Measurements from ENCODE around the gene MFGE8.

The MFGE8 gene

DNA sequence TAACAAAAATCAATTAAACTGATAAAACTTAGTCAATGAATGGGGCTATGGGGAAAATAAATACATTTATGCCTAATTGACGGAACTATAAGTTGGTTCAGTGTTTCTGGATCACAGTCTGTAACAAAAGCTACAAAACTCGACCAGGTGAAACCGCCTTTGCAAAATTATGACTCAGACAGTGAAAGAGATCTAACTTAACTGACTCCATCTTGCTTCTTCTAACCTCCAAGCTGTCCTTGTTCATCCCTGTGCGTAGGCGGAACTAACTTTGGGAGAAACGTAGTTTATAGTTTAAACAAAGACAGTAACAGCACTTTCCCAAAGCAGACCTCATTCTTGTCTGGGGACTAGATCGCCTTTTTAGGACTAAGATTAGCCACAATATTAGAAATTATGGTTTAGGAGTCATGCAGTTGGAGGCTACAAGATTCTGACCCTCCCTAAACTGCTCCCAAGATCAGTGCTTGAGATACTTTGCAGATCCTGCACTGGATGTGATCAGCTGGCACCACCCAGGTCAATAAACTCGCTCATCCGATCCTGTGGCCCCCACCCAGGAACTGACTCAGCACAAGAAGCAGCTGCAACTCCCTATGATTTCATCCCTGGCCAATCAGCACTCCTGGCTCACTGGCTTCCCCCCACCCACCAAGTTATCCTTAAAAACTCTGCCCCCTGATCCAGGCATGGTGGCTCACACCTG is 7.2 kb upstream of the MFGE8 start:
- no peak for DNase-seq (ENCODE audit: low spot score)

DNA sequence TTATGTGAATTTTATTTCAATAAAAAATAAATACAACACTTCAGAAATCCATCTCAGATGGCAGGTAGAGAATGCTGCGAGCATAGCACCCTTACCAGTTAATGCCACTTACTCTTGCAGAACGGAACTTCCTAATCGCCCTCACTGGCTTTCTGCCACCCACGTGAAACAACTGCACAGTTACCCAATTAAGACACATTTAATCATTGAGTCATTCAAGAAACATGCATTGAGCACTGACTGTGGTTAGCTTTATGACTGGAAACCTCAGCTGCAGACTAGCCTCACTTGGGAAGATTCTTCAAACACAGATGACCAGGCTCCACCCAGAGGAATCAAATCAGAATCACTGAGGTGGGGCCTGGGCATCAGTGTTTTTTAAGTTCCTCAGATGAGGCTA is 5.6 kb upstream of the MFGE8 start:
- no peak for DNase-seq (ENCODE audit: low spot score)

DNA sequence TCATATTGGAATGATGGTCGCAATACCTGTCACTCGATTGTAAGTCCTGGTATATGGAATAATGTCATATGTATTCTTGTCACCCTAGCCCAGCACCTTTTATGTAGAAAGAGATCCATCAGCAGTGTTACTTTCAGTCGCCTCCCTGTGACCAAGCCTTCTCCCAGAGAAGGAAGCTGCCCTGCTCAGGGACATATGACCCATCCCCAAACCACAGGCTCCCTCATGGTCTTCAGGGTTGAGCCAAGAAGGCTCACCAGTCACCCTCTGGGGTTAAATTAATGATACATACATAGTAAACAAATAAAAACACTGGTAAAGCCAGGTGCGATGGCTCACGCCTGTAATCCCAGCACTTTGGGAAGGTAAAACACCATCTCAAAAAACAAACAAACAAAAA is 4.6 kb upstream of the MFGE8 start:
- no peak for DNase-seq (ENCODE audit: low spot score)

DNA sequence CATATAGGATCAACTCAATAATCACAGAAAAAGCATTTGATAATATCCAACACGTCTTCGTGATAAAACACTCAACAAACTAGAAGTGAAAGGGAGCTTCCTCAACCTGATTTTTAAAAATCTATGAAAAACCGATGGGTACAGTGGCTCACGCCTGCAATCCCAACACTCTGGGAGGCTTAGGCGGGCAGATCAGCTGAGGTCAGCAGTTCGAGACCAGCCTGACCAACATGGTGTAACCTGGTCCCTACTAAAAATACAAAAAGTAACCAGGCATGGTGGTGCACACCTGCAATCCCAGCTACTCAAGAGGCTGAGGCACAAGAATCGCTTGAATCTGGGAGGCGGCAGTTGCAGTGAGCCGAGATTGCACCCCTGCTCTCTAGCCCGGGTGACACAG is 2.2 kb upstream of the MFGE8 start:
- DNase-seq (ENCODE audit: low spot score) = no peak

DNA sequence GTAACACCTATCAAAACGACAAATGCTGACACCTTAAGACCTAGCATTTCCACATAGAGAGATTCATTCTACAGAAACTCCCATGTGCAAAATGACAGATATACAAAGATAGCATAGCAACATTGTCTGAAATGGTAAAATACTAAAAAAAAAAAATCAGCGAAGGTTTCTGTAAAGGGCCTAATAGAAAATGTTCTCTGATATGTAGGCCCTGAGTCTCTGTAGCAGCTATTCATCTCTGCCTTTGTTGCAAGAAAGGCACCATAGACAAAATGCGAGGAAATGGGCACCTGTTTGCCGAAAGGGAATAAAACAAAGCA is 631 bp upstream of the MFGE8 start:
- no peak for DNase-seq (ENCODE audit: low spot score)

DNA sequence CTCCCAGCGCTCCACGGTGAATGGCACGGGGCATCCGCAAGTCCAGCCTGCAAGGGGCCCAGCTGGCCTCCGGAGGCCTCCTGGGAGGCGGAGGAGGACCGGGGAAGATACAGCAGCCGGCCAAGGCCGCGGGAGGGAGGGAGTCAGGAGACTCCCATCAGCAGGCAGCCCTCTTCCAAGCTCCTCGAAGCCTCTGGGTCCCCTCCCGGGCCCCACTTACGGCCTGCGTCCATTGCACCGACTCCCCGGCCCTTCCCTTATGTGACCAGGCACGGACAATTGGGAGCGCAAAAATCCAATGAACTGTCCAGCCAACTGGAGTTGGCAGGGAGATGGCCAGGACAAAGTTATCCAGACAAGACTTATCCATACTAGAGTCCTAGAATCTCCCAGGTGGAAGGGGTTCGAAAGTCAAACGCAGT is 668 bp downstream of the MFGE8 start:
- no peak for DNase-seq (ENCODE audit: low spot score)

DNA sequence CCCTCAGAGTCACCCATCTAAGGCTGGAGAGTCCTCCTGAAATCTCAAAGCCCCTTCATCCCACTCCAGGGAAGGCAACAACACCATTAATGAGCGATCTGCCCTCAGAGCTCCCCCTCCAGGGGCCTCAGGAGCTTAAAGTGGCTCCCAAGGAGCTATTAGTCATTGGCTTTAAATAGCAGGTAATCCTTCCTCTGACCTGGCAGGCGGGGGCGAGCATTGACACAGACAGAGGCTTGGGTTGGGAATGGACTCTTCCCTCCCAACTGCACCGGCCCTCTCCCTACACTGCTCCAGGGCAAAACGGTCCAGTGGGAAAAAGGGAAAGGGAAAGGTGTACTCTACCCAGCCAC is 1.4 kb downstream of the MFGE8 start:
- peak; percentile 1 for DNase-seq (ENCODE audit: low spot score)

DNA sequence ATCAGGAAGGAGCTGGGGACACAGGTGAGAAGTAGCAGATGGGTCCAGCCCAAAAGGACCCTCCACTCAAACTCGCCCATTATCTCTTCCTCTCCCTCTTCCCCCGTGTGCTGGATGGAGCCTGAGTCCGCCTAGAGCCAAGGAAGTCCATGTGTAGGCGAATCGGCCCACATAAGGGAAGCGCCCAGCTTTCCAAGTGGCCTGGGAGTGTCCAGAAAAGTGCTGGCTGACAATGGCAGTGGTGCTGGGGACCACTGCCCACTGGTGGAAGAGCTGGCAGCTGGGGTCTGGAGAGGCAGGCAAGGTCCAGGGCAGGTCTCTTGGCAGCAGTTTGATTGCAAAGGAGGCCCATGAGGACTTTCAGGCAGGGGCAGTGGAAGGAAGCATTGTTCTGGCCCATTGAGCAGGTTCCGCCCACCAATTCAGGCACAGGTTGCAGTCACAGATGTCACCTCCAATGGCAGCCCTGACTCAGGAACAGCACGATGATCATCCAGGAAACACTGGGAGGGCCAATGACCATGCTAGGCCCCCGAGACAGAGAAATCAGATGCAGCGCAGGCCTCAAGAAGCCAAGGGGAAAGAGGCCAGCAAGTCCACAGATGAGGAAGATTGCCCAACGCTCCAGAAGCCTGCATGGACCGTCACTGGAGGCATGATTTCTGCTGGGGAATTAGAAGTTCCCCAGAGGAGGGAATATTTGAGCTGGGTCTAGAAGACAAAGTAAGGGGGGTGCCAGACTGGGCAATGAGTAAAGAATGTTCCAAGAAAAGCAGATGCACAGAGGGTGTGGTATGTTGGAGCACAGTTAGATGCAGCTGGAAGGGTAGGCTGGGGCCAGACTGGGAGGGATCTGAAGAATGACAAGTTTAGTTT is 3.0 kb downstream of the MFGE8 start:
- peak; percentile 1 for DNase-seq (ENCODE audit: low spot score)

DNA sequence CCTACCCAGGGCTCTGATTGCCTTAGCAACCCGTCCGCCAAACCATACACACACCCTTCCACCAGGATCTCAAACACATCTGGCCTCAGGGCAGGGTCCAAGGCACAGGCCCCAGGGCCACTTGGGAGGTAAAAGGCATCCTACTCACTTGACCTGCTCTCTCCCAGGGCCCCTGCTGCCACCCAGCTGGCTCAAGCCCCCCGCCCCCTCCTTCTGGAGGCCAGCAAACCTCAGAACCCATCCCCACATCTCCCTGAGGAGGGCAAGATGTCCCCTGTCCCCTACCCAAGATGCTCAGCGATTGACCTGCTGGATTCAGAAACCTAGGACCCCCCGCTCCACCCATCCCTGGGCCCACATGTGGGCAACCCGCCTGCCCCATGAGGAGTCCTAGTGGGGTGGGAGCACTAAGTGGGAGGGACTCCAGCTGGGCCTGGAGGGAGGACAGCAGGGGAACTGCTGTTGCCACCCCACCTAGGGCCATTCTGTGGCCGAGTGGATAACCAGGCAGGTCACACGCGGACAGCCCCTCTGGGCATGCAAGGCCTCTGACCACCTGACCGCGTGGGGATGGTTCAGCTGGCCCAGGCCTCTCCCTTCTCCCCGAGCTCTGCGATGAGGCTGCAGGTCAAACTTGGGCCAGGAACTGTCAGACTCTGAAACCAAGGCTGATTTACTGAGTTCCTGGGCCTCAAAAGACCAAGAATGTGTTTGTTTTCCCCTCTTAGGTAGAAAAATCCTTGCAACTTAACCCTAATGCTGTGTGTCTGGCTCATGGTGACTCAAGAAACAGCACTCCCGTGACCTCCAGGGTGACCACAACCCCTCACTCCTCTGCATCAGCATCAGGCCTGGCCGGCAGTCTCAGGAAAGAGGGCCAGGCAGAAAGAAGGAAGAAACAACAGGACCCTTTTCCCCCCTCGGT is 4.2 kb downstream of the MFGE8 start:
- no peak for DNase-seq (ENCODE audit: low spot score)

DNA sequence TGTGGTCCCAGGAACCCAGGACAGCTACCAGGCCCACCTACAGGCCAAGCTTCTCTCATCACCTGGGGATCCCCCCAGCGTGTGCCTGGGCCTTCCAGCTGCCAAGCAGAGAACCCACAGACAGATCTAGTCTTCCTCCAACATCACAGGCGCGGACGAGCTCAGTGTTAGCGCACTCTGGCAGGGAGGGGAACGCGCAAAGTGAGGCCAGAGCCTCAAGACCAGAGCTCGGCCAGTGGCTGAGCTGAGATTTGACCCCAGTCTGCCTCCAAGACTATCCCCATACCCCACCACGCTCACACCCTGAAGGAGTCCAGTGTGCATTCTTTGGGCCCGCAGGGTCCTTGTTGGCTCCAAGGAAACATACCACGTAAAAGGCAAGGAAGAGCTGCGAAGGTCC is 5.1 kb downstream of the MFGE8 start:
- DNase-seq (ENCODE audit: low spot score) = no peak

DNA sequence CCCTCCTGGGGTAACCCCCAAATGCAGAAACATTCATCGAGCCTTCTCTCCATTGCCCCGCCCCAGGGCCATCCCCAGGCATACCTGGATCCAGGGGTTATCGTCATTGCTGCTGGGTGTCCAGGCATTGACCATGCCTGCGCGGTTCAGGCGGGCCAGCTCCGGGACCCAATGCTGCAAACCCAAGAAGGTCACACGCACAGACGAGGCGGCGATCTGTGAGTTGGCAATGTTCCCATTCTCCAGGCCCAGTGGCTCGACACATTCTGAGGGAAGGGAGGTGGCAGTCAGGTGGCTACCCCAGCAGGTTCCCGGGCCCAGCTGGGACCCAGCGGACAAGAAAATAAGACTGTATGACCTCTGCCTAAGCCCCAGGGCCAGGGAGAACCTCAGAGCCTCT is 6.1 kb downstream of the MFGE8 start:
- DNase-seq (ENCODE audit: low spot score) = no peak

DNA sequence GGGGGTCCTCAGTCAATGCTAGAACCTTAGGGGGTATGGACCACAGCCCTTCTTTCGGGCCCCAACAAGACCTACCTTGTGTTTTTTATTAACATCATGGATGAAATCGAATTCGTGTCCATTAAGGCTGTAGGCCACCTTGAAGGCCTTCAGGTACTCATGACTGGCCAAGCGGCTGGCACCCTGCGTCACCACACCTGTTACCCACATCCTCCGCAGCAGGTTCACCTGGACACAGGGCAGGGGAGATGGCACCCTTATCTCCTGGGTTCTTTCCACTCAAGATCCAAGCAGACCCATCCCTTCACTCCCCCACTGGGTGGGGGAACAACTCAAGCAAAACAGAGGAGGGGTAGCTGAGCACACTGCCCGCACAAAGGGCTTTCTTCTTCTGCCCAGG is 6.6 kb downstream of the MFGE8 start:
- no peak for DNase-seq (ENCODE audit: low spot score)

DNA sequence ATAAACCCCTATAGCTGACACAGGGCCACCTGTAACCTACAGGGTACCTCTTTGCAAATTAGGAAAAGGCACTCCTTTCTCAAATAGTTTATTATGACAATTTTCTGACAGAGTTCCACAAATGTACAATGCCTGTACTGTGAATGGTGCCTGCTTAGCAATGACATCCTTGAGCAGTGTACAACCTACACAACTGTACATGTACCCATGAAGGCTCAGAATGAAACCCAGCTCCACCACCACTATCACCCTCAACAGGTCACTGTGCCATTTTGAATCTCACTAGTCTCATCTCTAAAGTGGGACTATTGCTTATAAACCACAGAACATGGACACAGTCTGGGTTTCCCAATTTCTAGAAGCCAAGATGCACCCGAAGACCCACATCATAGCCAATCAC is 7.0 kb downstream of the MFGE8 start:
- no peak for DNase-seq (ENCODE audit: low spot score)

DNA sequence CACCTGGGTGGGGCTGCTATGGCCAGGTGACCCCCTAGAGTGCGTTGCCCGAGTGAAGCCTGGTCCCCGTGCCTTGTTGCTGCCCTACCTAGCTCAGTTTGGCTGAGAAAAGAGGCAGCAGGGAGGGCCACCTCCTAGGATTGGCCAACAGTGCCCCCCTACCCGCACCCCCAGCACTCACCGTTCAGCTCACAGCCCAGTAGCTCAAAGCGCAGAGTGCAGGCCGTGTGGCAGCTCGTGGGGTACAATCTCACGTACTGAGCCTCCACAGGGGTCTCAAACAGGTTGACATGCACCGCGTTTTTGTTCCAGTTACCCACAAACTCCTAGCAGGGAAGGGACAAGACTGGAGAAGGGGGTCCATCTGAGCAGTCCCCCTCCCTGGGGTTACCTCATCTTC is 7.6 kb downstream of the MFGE8 start:
- no peak for DNase-seq (ENCODE audit: low spot score)

DNA sequence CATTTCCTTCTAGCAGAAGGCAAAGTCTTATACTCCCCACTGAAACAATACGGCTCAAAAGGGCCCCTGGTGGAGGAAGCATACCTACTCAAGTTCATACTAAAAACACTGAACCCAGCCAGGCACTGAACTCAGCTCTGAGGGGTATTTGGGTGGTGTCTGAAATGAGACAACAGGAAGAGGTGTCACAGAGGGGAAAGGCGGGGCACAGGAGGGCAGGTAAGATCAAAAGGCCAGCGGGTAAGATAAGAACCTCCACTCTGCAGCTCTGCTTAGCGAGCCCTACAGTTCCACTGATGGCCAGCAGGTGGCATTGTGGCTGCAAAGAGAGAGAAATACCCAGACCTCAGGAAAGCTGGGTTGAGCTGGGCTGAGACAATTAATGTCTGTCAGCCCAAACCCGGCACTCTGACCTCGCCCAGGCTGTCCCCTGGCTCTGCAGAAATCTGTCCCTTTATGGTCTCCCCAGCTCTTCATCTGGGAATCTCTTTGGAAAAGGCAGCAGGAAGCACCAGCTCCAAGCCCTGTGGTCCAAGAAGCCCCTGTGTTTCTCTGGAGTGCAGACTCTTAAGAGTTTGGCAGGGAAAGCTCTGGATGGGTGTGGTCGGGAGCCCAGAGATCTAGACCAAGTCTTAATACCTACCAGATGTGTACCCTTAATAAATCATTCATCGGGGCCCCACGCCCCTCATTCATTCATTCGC is 8.4 kb downstream of the MFGE8 start:
- DNase-seq (ENCODE audit: low spot score) = peak; percentile 79

DNA sequence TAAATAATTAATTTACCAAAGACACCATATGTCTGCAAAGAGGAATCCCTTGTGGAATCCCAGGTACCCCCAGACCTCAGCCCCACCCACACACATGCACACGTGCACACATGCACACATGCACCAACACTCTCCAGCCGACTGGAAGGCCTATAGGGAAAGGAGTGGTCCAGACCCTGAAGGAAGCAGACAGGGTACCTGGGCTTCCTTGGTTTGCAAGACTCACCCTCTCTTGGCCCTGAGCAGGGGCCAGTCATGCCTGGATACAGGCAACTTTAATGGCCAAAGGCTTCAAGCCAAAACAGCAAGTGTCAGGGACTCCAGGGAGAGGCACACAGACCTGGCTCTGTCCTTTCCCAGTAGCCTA is 8.9 kb downstream of the MFGE8 start:
- DNase-seq (ENCODE audit: low spot score) = no peak

DNA sequence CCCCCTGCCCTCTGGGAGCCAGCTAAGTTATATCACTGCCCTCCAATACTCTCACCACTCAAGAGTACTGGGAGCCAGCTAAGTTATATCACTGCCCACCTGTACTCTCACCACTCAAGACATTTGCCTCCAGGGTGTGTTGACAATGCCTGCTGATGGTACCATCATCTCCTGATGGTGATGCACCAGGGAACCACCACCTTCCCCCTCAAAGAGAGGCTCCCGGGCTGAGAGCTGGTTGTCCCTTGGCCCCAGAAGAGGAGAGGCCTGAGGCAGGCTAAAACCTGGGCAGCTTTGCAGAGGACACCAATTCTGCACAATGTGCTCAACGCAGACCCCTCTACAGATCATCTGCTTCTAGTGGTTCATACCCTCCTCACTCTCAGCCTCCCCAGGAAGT is 10.3 kb downstream of the MFGE8 start:
- DNase-seq (ENCODE audit: low spot score) = no peak

DNA sequence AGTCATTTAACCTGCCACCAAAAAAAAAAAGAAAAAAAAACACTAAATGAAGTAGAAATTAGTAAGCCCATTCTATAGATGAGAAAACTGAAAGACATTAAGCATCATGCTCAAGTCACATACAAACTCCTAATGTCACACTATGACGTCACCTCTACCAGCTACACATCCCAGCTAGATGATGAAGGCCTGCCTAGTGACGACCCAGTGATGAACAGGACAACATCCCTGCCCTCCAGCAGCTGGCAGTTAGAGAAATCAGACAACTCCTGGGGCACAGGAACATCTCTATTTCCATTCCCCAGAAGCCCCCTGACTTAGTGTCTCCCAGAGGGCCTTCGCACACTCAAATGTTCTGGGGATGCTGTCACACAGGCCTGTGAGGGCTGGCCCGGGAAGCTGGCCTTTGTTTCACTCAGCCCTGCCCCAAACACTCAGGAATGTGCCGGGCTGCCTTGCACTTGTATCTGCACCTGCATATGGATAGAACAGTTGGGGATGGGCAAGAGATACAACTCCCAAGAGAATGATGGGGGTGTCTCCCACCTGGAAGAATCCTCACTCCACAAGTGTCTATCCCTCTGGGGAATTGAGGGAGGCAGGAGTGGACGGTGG is 10.9 kb downstream of the MFGE8 start:
- DNase-seq (ENCODE audit: low spot score) = no peak

DNA sequence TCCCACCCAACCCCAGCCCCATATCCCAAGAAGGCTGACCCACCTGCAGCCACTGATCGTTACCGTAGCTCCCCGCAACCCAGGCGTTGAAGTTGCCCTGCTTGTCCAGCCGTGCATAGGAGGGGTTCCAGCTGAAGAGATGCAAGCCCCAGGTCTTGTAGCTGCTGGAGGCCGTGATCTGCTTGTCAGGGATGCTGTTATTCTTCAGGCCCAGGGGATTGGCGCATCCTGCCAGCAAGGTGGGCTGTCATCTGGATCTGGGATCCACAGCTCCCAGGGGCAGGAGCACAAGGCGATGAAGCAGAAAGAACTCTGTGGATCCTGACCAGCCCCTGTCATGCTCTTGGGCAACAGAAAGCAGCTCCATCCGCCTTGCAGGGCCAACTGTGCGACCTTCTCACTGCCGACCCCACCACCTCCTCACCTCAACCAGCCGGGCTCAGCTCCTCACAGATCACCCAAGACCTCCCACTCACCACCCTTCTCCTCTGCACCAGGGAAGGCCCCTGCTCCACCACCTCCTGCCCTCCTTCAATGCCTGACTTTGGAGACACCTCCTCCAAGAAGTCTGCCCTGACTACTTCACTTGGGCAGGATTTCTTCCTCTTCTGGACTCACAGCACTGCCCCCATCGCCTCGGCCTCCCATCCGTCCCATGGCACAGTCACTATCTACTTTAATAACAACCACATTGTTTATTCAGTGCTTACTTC is 11.5 kb downstream of the MFGE8 start:
- DNase-seq (ENCODE audit: low spot score) = no peak

DNA sequence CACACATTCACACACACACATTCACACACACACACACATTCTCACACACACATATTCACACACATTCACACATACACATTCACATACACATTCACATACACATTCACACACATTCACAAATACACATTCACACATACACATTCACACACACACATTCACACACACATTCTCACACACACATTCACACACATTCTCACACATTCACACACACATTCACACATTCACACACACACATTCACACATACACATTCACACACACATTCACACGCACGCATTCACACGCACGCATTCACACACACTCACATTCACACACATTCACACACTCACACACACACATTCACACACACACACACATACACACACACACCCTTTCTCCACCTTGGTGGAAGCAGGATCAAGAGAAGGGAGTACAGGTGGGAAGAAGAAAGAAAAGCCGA is 12.2 kb downstream of the MFGE8 start:
- no peak for DNase-seq (ENCODE audit: low spot score)
